Measurements from ENCODE around the gene DYNC1H1. TPM values are rescaled to one million over a fixed set of nuclear protein-coding genes. Genes with fewer than 3 reads are reported as not detected.

Gene DYNC1H1
- total RNA-seq, 2 experiments from 2014 or later = 209 to 291 TPM

DNA sequence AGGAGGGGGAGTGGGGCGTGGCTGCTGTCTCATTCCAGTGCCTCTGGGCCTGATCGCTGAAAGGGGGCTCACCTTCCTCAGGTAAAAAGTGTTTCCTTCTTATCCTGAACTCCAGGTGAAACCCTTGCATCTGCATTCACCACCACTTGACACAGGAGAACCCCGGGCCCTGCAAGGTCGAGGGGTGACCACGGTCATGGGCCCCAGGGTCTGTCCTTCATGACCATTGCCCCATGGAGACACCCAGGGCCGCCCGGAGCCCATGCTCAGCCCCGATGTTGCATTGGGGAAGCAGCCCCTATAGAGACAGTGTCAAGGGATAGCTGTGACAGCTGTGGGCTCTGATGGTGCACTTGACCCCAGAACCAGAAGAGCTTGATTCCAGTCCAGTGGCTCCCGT is 34.4 kb upstream of the DYNC1H1 start:
- H3K79me2 ChIP-seq (ENCODE audit: insufficient read depth, low read depth, low read length) = no peaks in the 10 kb centered on the region
- BruUV-seq (replicated peaks) = no TSS peak
- ChIA-PET POLR2A (no interaction called here), CTCF (ENCODE audit: unreplicated experiment) (no interaction called here)
- no peaks in the 10 kb centered on the region for H3K9me2 ChIP-seq (ENCODE audit: insufficient read depth, low read length)
- no peak overlapping the region for H3K4me2 ChIP-seq (ENCODE audit: low read length)
- DNase-seq (ENCODE audit: low spot score) = no peak
- peaks cover 4% of the 10 kb centered on the region; the same call in 1 of the 2 replicates for H3K36me3 ChIP-seq (ENCODE audit: insufficient read depth, low read length)
- intact Hi-C loops (cut with micrococcal nuclease; ENCODE audit: unreplicated experiment) = no loop called here
- H2AFZ ChIP-seq (ENCODE audit: low read length) = no peak overlapping the region
- H3K9me3 ChIP-seq (ENCODE audit: low read length) = no peaks in the 10 kb centered on the region
- H3K4me3 ChIP-seq (ENCODE audit: low read depth, low read length, poor library complexity, severe bottlenecking) = no peak overlapping the region
- TF ChIP-seq, protein P1, sequence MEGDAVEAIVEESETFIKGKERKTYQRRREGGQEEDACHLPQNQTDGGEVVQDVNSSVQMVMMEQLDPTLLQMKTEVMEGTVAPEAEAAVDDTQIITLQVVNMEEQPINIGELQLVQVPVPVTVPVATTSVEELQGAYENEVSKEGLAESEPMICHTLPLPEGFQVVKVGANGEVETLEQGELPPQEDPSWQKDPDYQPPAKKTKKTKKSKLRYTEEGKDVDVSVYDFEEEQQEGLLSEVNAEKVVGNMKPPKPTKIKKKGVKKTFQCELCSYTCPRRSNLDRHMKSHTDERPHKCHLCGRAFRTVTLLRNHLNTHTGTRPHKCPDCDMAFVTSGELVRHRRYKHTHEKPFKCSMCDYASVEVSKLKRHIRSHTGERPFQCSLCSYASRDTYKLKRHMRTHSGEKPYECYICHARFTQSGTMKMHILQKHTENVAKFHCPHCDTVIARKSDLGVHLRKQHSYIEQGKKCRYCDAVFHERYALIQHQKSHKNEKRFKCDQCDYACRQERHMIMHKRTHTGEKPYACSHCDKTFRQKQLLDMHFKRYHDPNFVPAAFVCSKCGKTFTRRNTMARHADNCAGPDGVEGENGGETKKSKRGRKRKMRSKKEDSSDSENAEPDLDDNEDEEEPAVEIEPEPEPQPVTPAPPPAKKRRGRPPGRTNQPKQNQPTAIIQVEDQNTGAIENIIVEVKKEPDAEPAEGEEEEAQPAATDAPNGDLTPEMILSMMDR (conservative IDR thresholded peaks at IDR 0.05; ENCODE audit: low read length) = no peak
- no peak for TF ChIP-seq EZH2phosphoT487 (IDR thresholded peaks at IDR 0.05; ENCODE audit: borderline replicate concordance, low read depth, low read length)
- no peaks in the 10 kb centered on the region for H4K20me1 ChIP-seq (ENCODE audit: insufficient read depth, low read length)
- H3K27ac ChIP-seq (ENCODE audit: low read depth, low read length, poor library complexity, severe bottlenecking) = no peak overlapping the region
- H3K4me1 ChIP-seq (ENCODE audit: insufficient read depth, low read length, poor library complexity, severe bottlenecking) = no peaks in the 10 kb centered on the region

DNA sequence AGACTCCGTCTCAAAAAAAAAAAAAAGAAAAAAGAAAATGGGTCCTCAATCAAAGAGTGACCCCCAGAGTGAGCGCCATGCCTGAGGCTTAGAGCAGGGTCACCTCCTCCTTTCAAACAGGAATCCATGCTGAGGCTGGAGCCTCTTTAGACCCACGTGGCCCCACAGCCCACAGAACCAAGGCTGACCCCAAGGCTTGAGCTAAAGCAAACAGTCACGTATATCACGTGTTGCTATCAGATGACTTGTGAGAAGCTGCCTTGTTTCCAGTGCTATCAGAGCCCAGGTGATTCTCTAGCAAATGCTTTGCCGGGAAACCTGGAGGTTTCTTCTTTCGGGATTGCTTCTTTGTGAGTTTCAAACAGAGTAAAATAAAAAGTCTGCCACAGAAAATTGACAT is 31.7 kb upstream of the DYNC1H1 start:
- intact Hi-C loops (cut with micrococcal nuclease; ENCODE audit: unreplicated experiment) = no loop called here
- POLR2A ChIA-PET = interaction anchor here (0.6 kb wide), 1 partner anchor 9 kb away, joined by 3 read pairs; no protein-coding TSS in a partner anchor
- CTCF ChIA-PET (ENCODE audit: unreplicated experiment) = no interaction called here
- no peak for TF ChIP-seq EZH2phosphoT487 (IDR thresholded peaks at IDR 0.05; ENCODE audit: borderline replicate concordance, low read depth, low read length)
- TF ChIP-seq, protein P1 (conservative IDR thresholded peaks at IDR 0.05; ENCODE audit: low read length) = no peak
- Histone ChIP-seq H4K20me1 (ENCODE audit: insufficient read depth, low read length) (no peaks in the 10 kb centered on the region), H3K4me2 (ENCODE audit: low read length) (no peak overlapping the region), H2AFZ (ENCODE audit: low read length) (no peak overlapping the region), H3K36me3 (ENCODE audit: insufficient read depth, low read length) (no peaks in the 10 kb centered on the region), H3K27ac (ENCODE audit: low read depth, low read length, poor library complexity, severe bottlenecking) (no peak overlapping the region), H3K9me3 (ENCODE audit: low read length) (no peaks in the 10 kb centered on the region), H3K79me2 (ENCODE audit: insufficient read depth, low read depth, low read length) (no peaks in the 10 kb centered on the region), H3K4me1 (ENCODE audit: insufficient read depth, low read length, poor library complexity, severe bottlenecking) (no peaks in the 10 kb centered on the region), H3K9me2 (ENCODE audit: insufficient read depth, low read length) (no peaks in the 10 kb centered on the region), H3K4me3 (ENCODE audit: low read depth, low read length, poor library complexity, severe bottlenecking) (no peak overlapping the region)
- DNase-seq (ENCODE audit: low spot score) = no peak
- no TSS peak for BruUV-seq (replicated peaks)

DNA sequence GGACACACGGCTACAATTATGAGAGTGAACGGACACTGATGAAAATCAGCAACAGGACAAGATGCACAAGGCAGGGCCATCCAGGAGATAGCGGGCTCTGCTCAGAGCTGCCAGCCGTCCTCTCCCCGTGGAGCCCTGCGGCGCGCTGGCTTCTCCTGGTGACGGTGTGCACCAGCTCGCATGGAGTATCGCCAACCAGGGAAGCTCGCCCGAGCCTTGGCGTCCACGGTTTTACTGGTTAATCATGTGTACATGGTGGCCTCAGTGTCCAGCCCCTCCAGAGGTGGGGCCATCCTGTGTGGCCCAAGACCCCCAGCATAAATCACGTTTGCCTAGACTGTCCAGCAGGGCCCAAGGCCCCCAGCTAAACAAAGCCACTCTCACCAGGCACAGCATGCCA is 31.2 kb upstream of the DYNC1H1 start:
- POLR2A ChIA-PET = interaction anchor here (0.6 to 1.0 kb wide), 4 partner anchors 9 to 99 kb away, joined by 3 read pairs; no protein-coding TSS in a partner anchor
- Histone ChIP-seq H3K27ac (ENCODE audit: low read depth, low read length, poor library complexity, severe bottlenecking) (no peak overlapping the region), H3K4me3 (ENCODE audit: low read depth, low read length, poor library complexity, severe bottlenecking) (no peak overlapping the region), H3K9me2 (ENCODE audit: insufficient read depth, low read length) (no peaks in the 10 kb centered on the region), H3K4me1 (ENCODE audit: insufficient read depth, low read length, poor library complexity, severe bottlenecking) (no peaks in the 10 kb centered on the region), H3K79me2 (ENCODE audit: insufficient read depth, low read depth, low read length) (no peaks in the 10 kb centered on the region), H2AFZ (ENCODE audit: low read length) (no peak overlapping the region), H4K20me1 (ENCODE audit: insufficient read depth, low read length) (no peaks in the 10 kb centered on the region), H3K4me2 (ENCODE audit: low read length) (no peak overlapping the region), H3K9me3 (ENCODE audit: low read length) (no peaks in the 10 kb centered on the region), H3K36me3 (ENCODE audit: insufficient read depth, low read length) (no peaks in the 10 kb centered on the region)
- BruUV-seq (replicated peaks) = no TSS peak
- DNase-seq (ENCODE audit: low spot score) = no peak
- intact Hi-C loops (cut with micrococcal nuclease; ENCODE audit: unreplicated experiment) = no loop called here
- TF ChIP-seq EZH2phosphoT487 (IDR thresholded peaks at IDR 0.05; ENCODE audit: borderline replicate concordance, low read depth, low read length) = no peak
- TF ChIP-seq, protein P1 (conservative IDR thresholded peaks at IDR 0.05; ENCODE audit: low read length) = no peak
- CTCF ChIA-PET (ENCODE audit: unreplicated experiment) = interaction anchor here (1.0 kb wide), 1 partner anchor 173 kb away, joined by 6 read pairs; no protein-coding TSS in a partner anchor

All from OCI-LY7 (cell line).